GM12892 (cell line): ENCODE measurements around the gene EARS2.

Experiments used
- POLR2A ChIP-seq: IDR thresholded peaks from 2 replicates; pipeline ENCODE4 v1.6.1; 2011; ENCODE audit warnings: low read depth, low read length, control low read depth
- POLR2AphosphoS5 ChIP-seq: IDR thresholded peaks from 2 replicates; pipeline ENCODE4 v1.6.1; 2011; ENCODE audit warnings: low read depth, low read length, control low read depth

- TF ChIP-seq POLR2A: no peak
- no peak for TF ChIP-seq POLR2AphosphoS5
Observed at GRCh38 chr16:23523321-23523720, 33.8 kb downstream of the EARS2 start.
